ENCODE data around the gene FBXL7.

DNA sequence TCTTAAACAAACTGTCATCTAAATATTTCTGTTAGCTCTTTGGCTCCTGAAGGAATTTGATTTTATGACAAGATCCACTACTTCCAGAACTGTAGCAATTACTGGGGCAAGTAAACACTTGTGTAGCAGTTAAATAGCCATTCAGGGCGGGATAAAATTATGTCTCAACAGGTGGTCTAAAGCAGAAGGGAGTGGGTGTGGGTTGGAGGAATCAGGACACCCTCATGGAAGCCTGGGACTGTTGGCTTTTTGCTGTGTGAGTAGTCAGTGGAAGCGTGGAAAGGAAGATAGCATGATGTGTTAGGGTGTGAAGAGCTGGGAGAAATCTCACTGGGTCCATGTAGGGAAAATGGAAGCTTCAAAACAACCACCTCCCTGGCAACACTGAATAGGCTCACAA lies 127.1 kb downstream of the FBXL7 start:
- TF ChIP-seq CTCF (IDR thresholded peaks at IDR 0.05) (no peak), POLR2A (IDR thresholded peaks at IDR 0.05) (no peak)
